ENCODE data around the gene VPS37C.

- no peak for TF ChIP-seq CTCF (IDR thresholded peaks at IDR 0.05)
- TF ChIP-seq POLR2AphosphoS5 (IDR thresholded peaks at IDR 0.05) = no peak
These were observed 35.9 kb downstream of the VPS37C start for GRCh38 chr11:61125310-61125684.

All from transverse colon (tissue), 4 donors.